SK-N-SH (cell line): ENCODE results near the gene NEURL2.

Experiments used
- EP300 ChIP-seq, 2 experiments: IDR thresholded peaks; 2 replicates each; pipeline versions ENCODE4 v1.4.0 to v1.6.1; 2012; ENCODE audit warnings: borderline replicate concordance in 1 of 2, low read depth in 1 of 2, low read length in 1 of 2
- MAX ChIP-seq: IDR thresholded peaks from 2 replicates; pipeline ENCODE4 v1.4.0; 2012; ENCODE audit warnings: low read depth
- POLR2AphosphoS5 ChIP-seq: IDR thresholded peaks from 2 replicates; pipeline ENCODE4 v1.6.1; 2012; ENCODE audit warnings: low read depth, low read length
- RAD21 ChIP-seq: IDR thresholded peaks from 2 replicates; pipeline ENCODE4 v1.6.1; 2012; ENCODE audit warnings: mild to moderate bottlenecking, low read length
- TF ChIP-seq, protein P1 (sequence below): fragments of 200-600 bp; sonication (generic); IDR thresholded peaks from 2 replicates; pipeline ENCODE4 v1.6.1; 2017; ENCODE audit warnings: antibody characterized with exemption, mild to moderate bottlenecking, moderate library complexity
- TF ChIP-seq, protein P2 (sequence below): fragments of 150-350 bp; IDR thresholded peaks from 2 replicates; pipeline ENCODE4 v1.6.1; 2017; ENCODE audit warnings: antibody characterized with exemption, low read length, low read depth, borderline replicate concordance

GRCh38 chr20:45926731-45927070, 35.7 kb upstream of the NEURL2 start:
- TF ChIP-seq EP300 (IDR thresholded peaks at IDR 0.05; ENCODE audit: borderline replicate concordance in 1 of 2, low read depth in 1 of 2, low read length in 1 of 2) (no peak), POLR2AphosphoS5 (no peak), MAX (no peak), RAD21 (no peak)
- TF ChIP-seq, protein P1, sequence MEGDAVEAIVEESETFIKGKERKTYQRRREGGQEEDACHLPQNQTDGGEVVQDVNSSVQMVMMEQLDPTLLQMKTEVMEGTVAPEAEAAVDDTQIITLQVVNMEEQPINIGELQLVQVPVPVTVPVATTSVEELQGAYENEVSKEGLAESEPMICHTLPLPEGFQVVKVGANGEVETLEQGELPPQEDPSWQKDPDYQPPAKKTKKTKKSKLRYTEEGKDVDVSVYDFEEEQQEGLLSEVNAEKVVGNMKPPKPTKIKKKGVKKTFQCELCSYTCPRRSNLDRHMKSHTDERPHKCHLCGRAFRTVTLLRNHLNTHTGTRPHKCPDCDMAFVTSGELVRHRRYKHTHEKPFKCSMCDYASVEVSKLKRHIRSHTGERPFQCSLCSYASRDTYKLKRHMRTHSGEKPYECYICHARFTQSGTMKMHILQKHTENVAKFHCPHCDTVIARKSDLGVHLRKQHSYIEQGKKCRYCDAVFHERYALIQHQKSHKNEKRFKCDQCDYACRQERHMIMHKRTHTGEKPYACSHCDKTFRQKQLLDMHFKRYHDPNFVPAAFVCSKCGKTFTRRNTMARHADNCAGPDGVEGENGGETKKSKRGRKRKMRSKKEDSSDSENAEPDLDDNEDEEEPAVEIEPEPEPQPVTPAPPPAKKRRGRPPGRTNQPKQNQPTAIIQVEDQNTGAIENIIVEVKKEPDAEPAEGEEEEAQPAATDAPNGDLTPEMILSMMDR, result no peak
- TF ChIP-seq, protein P2, sequence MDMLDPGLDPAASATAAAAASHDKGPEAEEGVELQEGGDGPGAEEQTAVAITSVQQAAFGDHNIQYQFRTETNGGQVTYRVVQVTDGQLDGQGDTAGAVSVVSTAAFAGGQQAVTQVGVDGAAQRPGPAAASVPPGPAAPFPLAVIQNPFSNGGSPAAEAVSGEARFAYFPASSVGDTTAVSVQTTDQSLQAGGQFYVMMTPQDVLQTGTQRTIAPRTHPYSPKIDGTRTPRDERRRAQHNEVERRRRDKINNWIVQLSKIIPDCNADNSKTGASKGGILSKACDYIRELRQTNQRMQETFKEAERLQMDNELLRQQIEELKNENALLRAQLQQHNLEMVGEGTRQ, result no peak
